ENCODE measurements around the gene BRCA1.

GRCh38 chr17:43151880-43152456 lies 26.8 kb upstream of the BRCA1 start:
- no peak for TF ChIP-seq POLR2AphosphoS5 (IDR thresholded peaks at IDR 0.05; ENCODE audit: low read depth, low read length)
- TF ChIP-seq TAF1 (IDR thresholded peaks at IDR 0.05; ENCODE audit: borderline replicate concordance, insufficient read depth, low read length) = no peak
- TF ChIP-seq, protein P1, sequence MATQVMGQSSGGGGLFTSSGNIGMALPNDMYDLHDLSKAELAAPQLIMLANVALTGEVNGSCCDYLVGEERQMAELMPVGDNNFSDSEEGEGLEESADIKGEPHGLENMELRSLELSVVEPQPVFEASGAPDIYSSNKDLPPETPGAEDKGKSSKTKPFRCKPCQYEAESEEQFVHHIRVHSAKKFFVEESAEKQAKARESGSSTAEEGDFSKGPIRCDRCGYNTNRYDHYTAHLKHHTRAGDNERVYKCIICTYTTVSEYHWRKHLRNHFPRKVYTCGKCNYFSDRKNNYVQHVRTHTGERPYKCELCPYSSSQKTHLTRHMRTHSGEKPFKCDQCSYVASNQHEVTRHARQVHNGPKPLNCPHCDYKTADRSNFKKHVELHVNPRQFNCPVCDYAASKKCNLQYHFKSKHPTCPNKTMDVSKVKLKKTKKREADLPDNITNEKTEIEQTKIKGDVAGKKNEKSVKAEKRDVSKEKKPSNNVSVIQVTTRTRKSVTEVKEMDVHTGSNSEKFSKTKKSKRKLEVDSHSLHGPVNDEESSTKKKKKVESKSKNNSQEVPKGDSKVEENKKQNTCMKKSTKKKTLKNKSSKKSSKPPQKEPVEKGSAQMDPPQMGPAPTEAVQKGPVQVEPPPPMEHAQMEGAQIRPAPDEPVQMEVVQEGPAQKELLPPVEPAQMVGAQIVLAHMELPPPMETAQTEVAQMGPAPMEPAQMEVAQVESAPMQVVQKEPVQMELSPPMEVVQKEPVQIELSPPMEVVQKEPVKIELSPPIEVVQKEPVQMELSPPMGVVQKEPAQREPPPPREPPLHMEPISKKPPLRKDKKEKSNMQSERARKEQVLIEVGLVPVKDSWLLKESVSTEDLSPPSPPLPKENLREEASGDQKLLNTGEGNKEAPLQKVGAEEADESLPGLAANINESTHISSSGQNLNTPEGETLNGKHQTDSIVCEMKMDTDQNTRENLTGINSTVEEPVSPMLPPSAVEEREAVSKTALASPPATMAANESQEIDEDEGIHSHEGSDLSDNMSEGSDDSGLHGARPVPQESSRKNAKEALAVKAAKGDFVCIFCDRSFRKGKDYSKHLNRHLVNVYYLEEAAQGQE (IDR thresholded peaks at IDR 0.05; ENCODE audit: insufficient read depth in 1 of 2, low read depth in 2 of 2, low read length in 2 of 2) = no peak
- no peak for TF ChIP-seq SIN3A (IDR thresholded peaks at IDR 0.05; ENCODE audit: borderline replicate concordance, insufficient read depth, low read length)
- TF ChIP-seq FOXP2 (optimal IDR thresholded peaks at IDR 0.05; ENCODE audit: borderline replicate concordance, extremely low read depth, extremely low read length, insufficient read depth) = no peak
